HG02610 (cell line): ENCODE results near the gene DNAJC1.
"Not testable (repeated sequence)": the region's sequence is repeated elsewhere in the genome, so short reads cannot be mapped to it uniquely, and the experiment has no call there.

Source experiments
- ATAC-seq: cut with Tn5 transposase; IDR thresholded peaks from one replicate; pipeline ENCODE4 v1.9.1; 2021; ENCODE audit warnings: mild to moderate bottlenecking, moderate library complexity; ENCODE audit not compliant: unreplicated experiment

Gene DNAJC1

GRCh38 chr10:21919117-21919516 lies 84.4 kb downstream of the DNAJC1 start:
- no peak for ATAC-seq

GRCh38 chr10:21912625-21913024 lies 90.9 kb downstream of the DNAJC1 start:
- no peak for ATAC-seq

DNA sequence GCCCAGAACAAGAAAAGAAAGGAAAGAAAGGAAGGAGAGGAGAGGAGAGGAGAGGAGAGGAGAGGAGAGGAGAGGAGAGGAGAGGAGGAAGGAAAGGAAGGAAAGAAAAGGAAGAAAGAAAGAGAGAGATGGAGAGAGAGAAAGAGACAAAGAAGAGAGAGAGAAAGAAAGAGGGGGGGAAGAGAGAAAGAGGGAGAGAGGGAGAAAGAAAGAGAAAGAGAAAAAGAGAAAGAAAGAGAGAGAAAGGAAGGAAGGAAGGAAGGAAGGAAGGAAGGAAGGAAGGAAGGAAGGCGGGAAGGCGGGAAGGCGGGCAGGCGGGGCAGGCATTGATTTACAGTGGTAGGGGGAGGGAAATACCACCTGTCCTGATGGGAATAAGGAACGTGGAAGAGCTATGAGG lies 92.7 kb downstream of the DNAJC1 start:
- ATAC-seq = no peak

GRCh38 chr10:21907436-21907835 lies 96.1 kb downstream of the DNAJC1 start:
- ATAC-seq = no peak

GRCh38 chr10:21904930-21905329 lies 98.6 kb downstream of the DNAJC1 start:
- ATAC-seq = no peak

- no peak for ATAC-seq
Observed at GRCh38 chr10:21899736-21900135, 103.8 kb downstream of the DNAJC1 start.

DNA sequence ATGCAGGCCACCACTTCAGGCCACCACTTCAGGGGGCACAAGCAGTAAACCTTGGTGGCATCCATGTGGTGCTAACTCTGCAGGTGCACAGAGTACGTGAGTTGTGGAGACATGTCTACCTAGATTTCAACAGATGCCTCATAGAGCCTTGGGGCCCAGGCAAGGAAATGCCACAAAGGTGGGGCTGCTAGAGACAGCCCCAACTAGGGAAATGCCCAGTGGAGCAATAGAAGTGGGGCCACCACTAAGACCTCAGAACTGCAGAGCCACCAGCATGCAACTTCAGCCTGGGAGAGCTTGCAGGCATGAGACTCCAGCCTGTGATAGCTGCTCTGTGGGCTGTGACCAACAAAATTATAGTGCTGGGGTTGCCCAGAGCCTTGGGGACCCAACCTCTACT lies 107.6 kb downstream of the DNAJC1 start:
- no peak for ATAC-seq

DNA sequence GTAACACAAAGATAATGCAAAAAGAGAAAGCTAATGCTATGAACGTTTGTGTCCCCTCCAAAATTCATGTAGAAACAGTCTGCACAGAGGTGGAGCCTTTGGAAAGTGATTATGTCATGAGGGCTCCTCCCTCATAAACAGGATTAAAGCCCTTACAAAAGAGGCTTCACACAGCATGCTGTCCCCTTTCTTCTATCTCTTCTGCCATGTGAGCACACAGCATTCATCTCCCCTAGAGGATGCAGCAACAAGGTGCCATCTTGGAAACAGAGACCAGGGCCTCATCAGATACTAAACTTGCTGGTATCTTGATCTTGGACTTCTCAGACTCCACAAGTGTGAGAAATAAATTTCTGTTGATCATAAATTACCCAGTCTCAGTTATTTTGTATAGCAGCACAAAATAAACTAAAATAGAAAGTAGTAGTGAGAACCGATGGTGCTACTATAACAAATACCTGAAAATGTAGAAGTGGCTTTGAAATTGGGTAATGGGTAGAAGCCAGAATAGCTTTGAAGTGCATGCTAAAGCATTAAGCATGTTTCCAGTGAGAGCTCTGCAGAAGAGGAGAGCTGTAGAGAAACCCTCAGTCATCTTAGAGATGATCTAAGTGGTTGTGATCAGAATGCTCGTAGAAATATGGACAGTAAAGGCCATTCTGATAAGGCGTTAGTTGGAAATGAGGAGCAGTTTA lies 108.7 kb downstream of the DNAJC1 start:
- no peak for ATAC-seq

DNA sequence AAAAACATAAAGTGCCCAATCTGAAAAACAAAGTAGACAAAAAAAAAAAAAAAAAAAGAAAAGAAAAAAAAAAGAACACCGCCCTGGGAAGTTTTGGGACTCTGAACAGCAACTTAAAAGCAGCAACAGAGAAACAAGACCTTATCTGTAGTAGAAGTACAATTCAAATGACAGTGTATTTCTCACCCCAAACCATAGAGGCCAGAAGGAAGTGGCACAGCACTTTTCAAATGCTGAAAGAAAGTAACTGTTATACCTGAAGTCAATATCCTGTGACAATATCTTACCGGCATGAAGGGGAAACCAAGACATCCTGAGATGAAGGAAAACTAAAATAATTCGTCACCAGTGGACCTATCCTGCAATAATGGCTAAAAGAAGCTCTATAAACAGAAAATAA lies 112.1 kb downstream of the DNAJC1 start:
- no peak for ATAC-seq

DNA sequence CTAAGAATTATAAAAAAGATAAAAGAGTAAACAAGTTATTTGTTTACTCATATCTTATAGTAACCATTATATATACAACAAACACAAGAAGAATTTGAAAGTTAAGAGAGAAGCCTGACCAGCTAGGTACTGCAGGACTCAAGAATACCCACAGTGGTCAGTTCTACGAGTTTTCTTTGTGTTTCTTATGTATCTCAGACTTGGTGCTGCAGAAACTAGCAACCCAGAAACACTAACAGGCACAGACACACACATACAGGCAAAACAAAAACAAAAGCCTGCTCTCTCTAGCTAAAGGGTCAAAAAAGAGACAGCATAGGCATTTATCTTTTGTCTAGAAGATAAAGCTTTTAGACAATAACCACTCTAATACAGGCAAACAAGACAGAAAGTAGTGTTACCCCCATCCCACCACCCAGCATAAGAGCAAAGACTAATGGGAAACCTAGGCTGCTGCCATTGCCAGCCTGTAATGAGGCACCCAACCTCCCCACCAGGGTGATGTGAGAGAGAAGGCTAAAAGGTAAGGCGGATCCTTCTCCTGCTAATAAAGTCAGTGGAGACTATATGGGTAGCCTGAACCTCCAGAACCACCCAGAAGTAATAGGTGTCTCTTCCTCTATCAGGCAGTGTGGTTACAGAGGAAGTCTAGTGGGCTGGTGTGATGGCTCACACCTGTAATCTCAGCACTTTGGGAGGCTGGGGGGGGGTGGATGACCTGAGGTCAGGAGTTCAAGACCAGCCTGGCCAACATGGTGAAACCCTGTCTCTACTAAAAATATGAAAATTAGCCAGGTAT lies 113.9 kb downstream of the DNAJC1 start:
- no peak for ATAC-seq

GRCh38 chr10:21888959-21889358 lies 114.6 kb downstream of the DNAJC1 start:
- peak; percentile 94 for ATAC-seq

GRCh38 chr10:21885940-21886339 lies 117.6 kb downstream of the DNAJC1 start:
- ATAC-seq = no peak

- ATAC-seq = no peak
Observed at GRCh38 chr10:21873198-21873597, 130.3 kb downstream of the DNAJC1 start.

- ATAC-seq = not testable (repeated sequence)
Observed at GRCh38 chr10:21872771-21873170, 130.8 kb downstream of the DNAJC1 start.

- ATAC-seq = no peak
Observed at GRCh38 chr10:21870849-21871248, 132.7 kb downstream of the DNAJC1 start.

DNA sequence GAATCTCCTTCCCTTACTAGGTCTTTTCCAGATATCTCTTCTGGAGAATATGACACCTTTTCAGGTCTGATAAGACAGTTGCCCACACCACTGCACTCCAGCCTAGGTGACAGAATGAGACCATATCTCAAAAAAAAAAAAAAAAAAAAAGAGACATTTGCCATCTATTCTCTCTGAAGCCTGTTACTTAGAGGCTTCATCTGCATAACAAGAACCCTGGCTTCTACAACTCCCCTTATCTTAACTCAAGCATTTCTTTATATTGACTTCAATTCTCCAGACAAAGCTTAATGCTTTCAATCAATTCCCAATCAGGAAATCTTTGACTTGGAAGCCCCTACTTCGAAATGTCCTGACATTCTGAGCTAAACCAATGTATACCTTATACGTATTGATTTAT lies 134.4 kb downstream of the DNAJC1 start:
- not testable (repeated sequence) for ATAC-seq

GRCh38 chr10:21860718-21861117 lies 142.8 kb downstream of the DNAJC1 start:
- no peak for ATAC-seq

- ATAC-seq = no peak
Observed at GRCh38 chr10:21858455-21858854, 145.1 kb downstream of the DNAJC1 start.

DNA sequence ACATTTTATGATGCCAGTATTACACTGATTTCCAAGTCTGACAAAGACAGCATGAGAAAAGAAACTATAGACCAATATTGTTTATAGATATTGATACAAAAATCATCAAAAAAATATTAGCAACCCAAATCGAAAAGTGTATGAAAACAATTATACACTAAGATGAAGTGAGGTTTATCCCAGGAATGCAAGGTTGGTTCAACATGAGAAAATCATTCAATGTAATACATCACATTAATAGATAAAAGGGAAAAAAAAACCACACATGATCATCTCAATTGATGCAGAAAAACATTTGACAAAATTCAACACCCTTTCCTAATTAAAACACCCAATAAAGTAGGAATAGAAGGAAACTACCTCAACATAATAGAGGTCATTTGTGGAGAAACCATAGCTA lies 153.9 kb downstream of the DNAJC1 start:
- no peak for ATAC-seq

GRCh38 chr10:21843645-21844044 lies 159.9 kb downstream of the DNAJC1 start:
- no peak for ATAC-seq

GRCh38 chr10:21841273-21841672 lies 162.3 kb downstream of the DNAJC1 start:
- ATAC-seq = not testable (repeated sequence)

DNA sequence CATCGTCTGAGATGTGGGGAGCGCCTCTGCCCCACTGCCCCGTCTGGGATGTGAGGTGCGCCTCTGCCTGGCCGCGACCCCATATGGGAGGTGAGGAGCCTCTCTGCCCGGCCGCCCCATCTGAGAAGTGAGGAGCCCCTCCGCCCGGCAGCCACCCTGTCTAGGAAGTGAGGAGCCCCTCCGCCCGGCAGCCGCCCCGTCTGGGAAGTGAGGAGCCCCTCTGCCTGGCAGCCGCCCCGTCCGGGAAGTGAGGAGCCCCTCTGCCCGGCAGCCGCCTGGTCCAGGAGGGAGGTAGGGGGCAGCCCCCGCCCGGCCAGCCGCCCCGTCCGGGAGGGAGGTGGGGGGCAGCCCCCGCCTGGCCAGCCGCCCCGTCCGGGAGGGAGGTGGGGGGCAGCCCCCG lies 166.0 kb downstream of the DNAJC1 start:
- ATAC-seq = not testable (repeated sequence)
